Neuron (in vitro differentiated cells): ENCODE data around the gene KRT31.
"Not testable (repeated sequence)": the region's sequence is repeated elsewhere in the genome, so short reads cannot be mapped to it uniquely, and the experiment has no call there.

Experiments used
- H2AFZ ChIP-seq: one replicate; pipeline ENCODE4 v1.6.1; 2013; ENCODE audit warnings: low read depth, mild to moderate bottlenecking, inconsistent platforms, low read length, moderate library complexity
- H3K27me3 ChIP-seq: one replicate; pipeline ENCODE4 v1.6.1; 2013; ENCODE audit warnings: low read length; ENCODE audit not compliant: insufficient read depth
- H3K36me3 ChIP-seq: one replicate; pipeline ENCODE4 v1.6.1; 2013; ENCODE audit warnings: low read length; ENCODE audit not compliant: insufficient read depth
- H3K4me1 ChIP-seq: one replicate; pipeline ENCODE4 v1.6.1; 2013; ENCODE audit warnings: low read length; ENCODE audit not compliant: insufficient read depth
- H3K4me3 ChIP-seq: 2 replicates; pipeline ENCODE4 v1.5.1; 2013; ENCODE audit warnings: mild to moderate bottlenecking, low read length, moderate library complexity
- H3K9me3 ChIP-seq: one replicate; pipeline ENCODE4 v1.6.1; 2013; ENCODE audit warnings: low read length

KRT31 gene

DNA sequence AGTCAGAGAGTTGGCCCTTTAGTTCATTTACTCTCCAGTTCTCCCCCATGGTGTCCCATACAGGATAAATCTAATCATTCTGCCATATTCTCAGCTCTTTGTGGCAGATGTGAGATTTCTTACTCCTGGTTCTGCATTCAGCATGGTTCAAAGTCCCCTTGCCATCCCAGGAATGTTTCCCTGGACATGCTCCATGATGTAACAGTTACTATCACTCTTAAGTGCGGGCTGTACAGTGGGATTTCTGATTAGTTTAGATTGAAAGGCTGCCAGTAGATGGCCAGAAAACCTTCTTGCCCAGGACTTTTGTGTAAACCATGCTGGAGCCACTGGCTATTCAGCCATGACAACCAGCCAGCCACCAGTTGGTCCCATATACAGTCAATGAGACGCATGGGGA lies 16.6 kb upstream of the KRT31 start:
- Histone ChIP-seq H3K27me3 (no peaks in the 10 kb centered on the region), H3K9me3 (no peaks in the 10 kb centered on the region), H2AFZ (no peak overlapping the region), H3K36me3 (no peaks in the 10 kb centered on the region), H3K4me1 (no peaks in the 10 kb centered on the region), H3K4me3 (no peak overlapping the region)

GRCh38 chr17:41413353-41413957 lies 16.0 kb upstream of the KRT31 start:
- Histone ChIP-seq H3K4me3 (no peak overlapping the region), H3K36me3 (no peaks in the 10 kb centered on the region), H3K27me3 (no peaks in the 10 kb centered on the region), H3K4me1 (no peaks in the 10 kb centered on the region), H2AFZ (no peak overlapping the region), H3K9me3 (no peaks in the 10 kb centered on the region)

DNA sequence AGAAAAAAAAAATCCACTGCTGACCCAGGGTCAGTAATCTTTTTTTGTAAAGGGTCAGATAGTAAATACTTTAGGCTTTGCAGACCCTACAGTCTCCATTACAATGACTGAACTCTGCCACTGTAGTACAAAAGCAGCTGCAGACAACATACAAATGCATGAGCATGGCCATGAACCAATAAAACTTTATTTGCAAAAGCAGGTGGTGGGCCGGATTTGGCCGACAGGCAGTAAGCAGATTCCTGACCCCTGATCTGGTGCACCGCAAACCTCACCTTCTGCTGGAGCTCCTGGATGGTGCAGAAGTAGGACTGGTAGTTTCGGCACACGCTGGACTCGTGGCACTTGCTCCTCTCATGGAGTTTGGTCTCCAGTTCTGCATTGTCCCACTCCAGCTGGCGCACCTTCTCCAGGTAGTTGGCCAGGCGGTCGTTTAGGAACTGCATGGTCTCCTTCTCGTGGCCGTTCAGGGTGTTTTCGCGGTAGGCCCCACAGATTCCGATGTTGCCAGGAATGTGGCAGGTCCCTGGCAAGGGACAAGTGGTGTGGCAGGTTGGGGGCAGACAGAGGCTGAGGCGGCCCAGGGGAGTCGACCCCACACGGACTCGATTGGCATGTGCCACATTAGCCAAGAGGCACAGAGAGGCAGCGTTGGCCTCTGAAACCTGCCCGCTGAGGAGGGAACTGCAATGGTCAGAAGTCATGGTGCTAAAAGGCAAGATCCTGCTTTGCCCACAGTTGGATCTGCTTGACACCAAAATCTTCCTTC lies 13.8 kb upstream of the KRT31 start:
- Histone ChIP-seq H3K9me3 (no peaks in the 10 kb centered on the region), H3K36me3 (no peaks in the 10 kb centered on the region), H2AFZ (no peak overlapping the region), H3K4me3 (no peak overlapping the region), H3K4me1 (no peaks in the 10 kb centered on the region), H3K27me3 (no peaks in the 10 kb centered on the region)

DNA sequence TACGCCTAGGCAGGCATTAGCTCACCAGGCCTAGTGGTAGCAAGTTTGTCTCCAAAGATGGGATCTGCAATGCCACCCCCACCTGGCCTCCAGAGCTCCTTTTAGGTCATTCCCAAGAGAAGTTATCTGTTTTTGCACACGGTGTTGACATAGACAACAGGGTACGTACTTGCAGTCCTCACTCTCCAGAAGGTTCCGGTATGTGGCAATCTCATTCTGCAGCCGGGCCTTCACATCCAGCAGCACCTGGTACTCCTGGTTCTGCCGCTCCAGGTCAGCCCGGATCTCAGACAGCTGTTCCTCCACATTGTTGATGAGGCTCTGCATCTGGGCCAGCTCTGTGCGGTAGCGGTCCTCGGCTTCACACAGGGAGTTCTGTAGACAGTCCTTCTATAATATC lies 9.8 kb upstream of the KRT31 start:
- Histone ChIP-seq H3K9me3 (no peaks in the 10 kb centered on the region), H3K27me3 (no peaks in the 10 kb centered on the region), H3K4me3 (no peak overlapping the region), H3K4me1 (no peaks in the 10 kb centered on the region), H3K36me3 (no peaks in the 10 kb centered on the region), H2AFZ (no peak overlapping the region)

DNA sequence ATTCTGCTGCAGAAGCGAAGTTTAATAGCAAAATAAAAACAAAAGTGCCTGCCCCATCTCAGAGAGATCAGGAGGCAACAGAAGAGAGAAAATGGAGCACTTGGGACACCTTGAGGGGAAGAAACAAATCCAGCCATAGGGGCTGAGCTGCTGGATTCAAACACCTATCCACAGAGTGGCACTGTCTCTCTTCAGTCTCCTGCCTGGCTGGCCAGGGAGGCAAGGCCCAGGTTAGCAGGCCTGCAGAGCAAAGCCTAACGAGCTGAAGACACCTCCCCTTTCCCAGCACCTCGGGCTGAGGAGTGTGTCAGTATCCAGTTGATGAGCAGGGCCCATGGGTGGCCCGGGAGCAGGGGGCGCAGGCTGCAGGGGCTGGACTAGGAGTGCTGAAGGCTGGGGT lies 8.8 kb upstream of the KRT31 start:
- Histone ChIP-seq H2AFZ (no peak overlapping the region), H3K4me3 (no peak overlapping the region), H3K4me1 (no peaks in the 10 kb centered on the region), H3K27me3 (no peaks in the 10 kb centered on the region), H3K9me3 (no peaks in the 10 kb centered on the region), H3K36me3 (no peaks in the 10 kb centered on the region)

- H3K4me1 ChIP-seq, result no peaks in the 10 kb centered on the region
- H2AFZ ChIP-seq, result no peak overlapping the region
- no peaks in the 10 kb centered on the region for H3K27me3 ChIP-seq
- H3K9me3 ChIP-seq, result no peaks in the 10 kb centered on the region
- H3K4me3 ChIP-seq, result no peak overlapping the region
- no peaks in the 10 kb centered on the region for H3K36me3 ChIP-seq
Observed at GRCh38 chr17:41404024-41404671, 6.7 kb upstream of the KRT31 start.

- H3K4me1 ChIP-seq, result no peaks in the 10 kb centered on the region
- no peaks in the 10 kb centered on the region for H3K9me3 ChIP-seq
- no peak overlapping the region for H2AFZ ChIP-seq
- H3K27me3 ChIP-seq, result no peaks in the 10 kb centered on the region
- no peak overlapping the region for H3K4me3 ChIP-seq
- H3K36me3 ChIP-seq, result no peaks in the 10 kb centered on the region
Observed at GRCh38 chr17:41403404-41404023, 6.1 kb upstream of the KRT31 start.

DNA sequence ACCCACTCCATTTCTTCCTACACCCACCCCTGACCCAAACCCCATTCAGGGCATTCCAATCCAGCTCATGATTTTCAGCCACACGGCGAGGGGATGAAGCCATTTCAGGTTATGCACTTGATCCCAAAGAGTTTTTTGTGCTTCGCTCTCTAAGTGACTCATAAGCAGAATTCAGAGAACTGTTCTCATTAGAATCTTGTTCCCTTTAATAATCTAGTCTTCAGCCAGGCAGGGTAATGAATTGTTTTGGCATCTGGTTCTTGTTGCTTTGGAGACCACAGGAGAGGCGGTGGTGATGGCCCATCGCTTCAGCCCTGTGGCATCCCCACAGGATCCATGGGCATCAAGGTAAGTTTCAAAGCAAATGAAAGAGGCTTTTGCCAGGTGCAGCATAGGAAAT lies 4.8 kb upstream of the KRT31 start:
- H3K9me3 ChIP-seq, result no peaks in the 10 kb centered on the region
- H3K4me3 ChIP-seq, result no peak overlapping the region
- H2AFZ ChIP-seq, result no peak overlapping the region
- H3K27me3 ChIP-seq, result no peaks in the 10 kb centered on the region
- H3K4me1 ChIP-seq, result no peaks in the 10 kb centered on the region
- no peaks in the 10 kb centered on the region for H3K36me3 ChIP-seq

DNA sequence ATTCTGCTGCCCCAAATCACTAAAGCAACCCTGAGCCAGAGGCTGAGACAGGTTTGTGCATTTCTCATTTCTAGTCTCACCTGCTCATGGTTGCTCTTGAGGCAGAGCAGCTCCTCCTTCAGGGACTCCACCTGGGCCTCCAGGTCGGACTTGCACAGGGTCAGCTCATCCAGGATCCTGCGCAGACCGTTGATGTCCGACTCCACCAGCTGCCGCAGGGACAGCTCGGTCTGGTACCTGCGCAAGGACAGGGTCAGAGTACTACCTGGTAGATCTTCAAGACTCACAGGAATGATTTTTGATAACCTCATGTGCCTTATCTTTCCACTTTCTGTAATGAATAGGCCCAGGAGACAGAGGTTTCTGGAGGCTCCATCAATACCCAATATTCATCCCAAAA lies 1.1 kb downstream of the KRT31 start:
- H2AFZ ChIP-seq, result no peak overlapping the region
- no peaks in the 10 kb centered on the region for H3K9me3 ChIP-seq
- H3K27me3 ChIP-seq, result no peaks in the 10 kb centered on the region
- H3K36me3 ChIP-seq, result no peaks in the 10 kb centered on the region
- H3K4me1 ChIP-seq, result no peaks in the 10 kb centered on the region
- H3K4me3 ChIP-seq, result no peak overlapping the region

- Histone ChIP-seq H3K4me1 (no peaks in the 10 kb centered on the region), H3K9me3 (no peaks in the 10 kb centered on the region), H3K4me3 (no peak overlapping the region), H3K27me3 (no peaks in the 10 kb centered on the region), H2AFZ (no peak overlapping the region), H3K36me3 (no peaks in the 10 kb centered on the region)
Observed at GRCh38 chr17:41395611-41396010, 1.8 kb downstream of the KRT31 start.

GRCh38 chr17:41395044-41395443 lies 2.4 kb downstream of the KRT31 start:
- H3K36me3 ChIP-seq, H3K27me3 ChIP-seq, H3K4me1 ChIP-seq, H3K9me3 ChIP-seq, H3K4me3 ChIP-seq, H2AFZ ChIP-seq: not testable (repeated sequence)

DNA sequence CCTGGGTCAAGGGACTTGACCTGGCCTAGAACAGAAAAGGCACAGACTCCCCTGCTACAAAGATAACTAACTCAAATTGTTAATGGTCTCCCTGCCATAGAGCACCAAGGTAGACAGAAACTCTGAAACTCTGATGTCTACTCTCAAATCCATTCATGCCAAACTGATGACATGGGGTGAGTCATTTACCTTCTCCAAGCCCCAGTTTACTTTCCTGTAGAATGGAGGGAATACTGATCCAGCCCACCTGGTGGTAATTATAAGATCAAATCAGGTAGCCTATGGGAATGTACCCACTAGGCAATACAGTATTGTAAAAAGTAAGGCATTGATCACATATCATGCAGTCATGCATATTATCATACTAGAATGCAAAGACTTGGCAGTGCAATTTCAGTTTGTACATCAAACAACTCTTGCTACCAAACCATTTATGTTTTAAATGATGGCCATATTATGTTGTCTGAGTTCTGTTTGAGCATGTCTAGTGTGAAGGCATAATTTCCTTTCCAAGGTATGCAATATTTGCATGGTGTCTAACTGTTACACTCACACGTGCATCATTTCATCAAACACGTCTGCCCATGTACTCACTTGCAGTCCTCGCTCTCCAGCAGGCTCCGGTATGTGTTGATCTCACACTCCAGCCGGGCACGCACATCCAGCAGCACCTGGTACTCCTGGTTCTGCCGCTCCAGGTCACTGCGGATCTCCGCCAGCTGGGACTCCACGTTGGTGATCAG lies 3.0 kb downstream of the KRT31 start:
- H3K4me1 ChIP-seq, result no peaks in the 10 kb centered on the region
- no peaks in the 10 kb centered on the region for H3K36me3 ChIP-seq
- H3K27me3 ChIP-seq, result no peaks in the 10 kb centered on the region
- H2AFZ ChIP-seq, result no peak overlapping the region
- no peaks in the 10 kb centered on the region for H3K9me3 ChIP-seq
- no peak overlapping the region for H3K4me3 ChIP-seq

- Histone ChIP-seq H3K9me3 (no peaks in the 10 kb centered on the region), H3K27me3 (no peaks in the 10 kb centered on the region), H3K4me1 (no peaks in the 10 kb centered on the region), H3K4me3 (no peak overlapping the region), H3K36me3 (no peaks in the 10 kb centered on the region), H2AFZ (no peak overlapping the region)
Observed at GRCh38 chr17:41393826-41394225, 3.6 kb downstream of the KRT31 start.
